Endothelial cell of umbilical vein (primary cell): ENCODE data around the gene CKMT1B.

Source experiments
- CTCF ChIP-seq, 2 donors: IDR thresholded peaks; 1 replicate in 1 of 2; 2 replicates in 1 of 2; pipeline ENCODE4 v1.5.1; 2011; ENCODE audit warnings: low read length in 2 of 2, mild to moderate bottlenecking in 2 of 2, moderate library complexity in 2 of 2, control low read depth in 1 of 2, inconsistent platforms in 1 of 2, low read depth in 1 of 2; ENCODE audit not compliant: insufficient read depth in 1 of 2; ENCODE audit errors: extremely low read depth in 1 of 2
- EZH2 ChIP-seq: IDR thresholded peaks from 2 replicates; pipeline ENCODE4 v1.6.1; 2012; ENCODE audit warnings: borderline replicate concordance, low read depth, mild to moderate bottlenecking, moderate library complexity, low read length, inconsistent platforms; ENCODE audit not compliant: severe bottlenecking
- GATA2 ChIP-seq: IDR thresholded peaks from 2 replicates; pipeline ENCODE4 v1.7.0; 2011; ENCODE audit warnings: low read depth, mild to moderate bottlenecking, moderate library complexity, mixed read lengths, low read length; ENCODE audit not compliant: insufficient read length, insufficient read depth
- JUN ChIP-seq: IDR thresholded peaks from 2 replicates; pipeline ENCODE4 v1.6.1; 2011; ENCODE audit warnings: borderline replicate concordance, low read depth; ENCODE audit not compliant: insufficient read length, insufficient read depth
- MAX ChIP-seq: IDR thresholded peaks from 2 replicates; pipeline ENCODE4 v1.6.1; 2011; ENCODE audit not compliant: insufficient read depth, insufficient read length
- MYC ChIP-seq: IDR thresholded peaks from one replicate; pipeline ENCODE4 v1.6.1; 2011; ENCODE audit warnings: mild to moderate bottlenecking, low read depth, low read length
- POLR2A ChIP-seq: IDR thresholded peaks from 2 replicates; pipeline ENCODE4 v1.6.1; 2012; ENCODE audit warnings: low read depth, mild to moderate bottlenecking, control low read depth, low read length
- POLR2AphosphoS5 ChIP-seq: IDR thresholded peaks from 2 replicates; pipeline ENCODE4 v1.6.1; 2012; ENCODE audit warnings: low read depth, mild to moderate bottlenecking, control low read depth, low read length, moderate library complexity; ENCODE audit not compliant: insufficient read depth

GRCh38 chr15:43552256-43552655, 41.6 kb upstream of the CKMT1B start:
- TF ChIP-seq CTCF (IDR thresholded peaks at IDR 0.05; ENCODE audit: extremely low read depth in 1 of 2, insufficient read depth in 1 of 2, low read depth in 1 of 2, low read length in 2 of 2) (no peak), POLR2A (no peak), EZH2 (no peak), MAX (no peak), JUN (no peak), POLR2AphosphoS5 (no peak), GATA2 (no peak), MYC (no peak)
